Testis (tissue), 5 donors: ENCODE measurements around the gene CGAS. TPM values are rescaled to one million over a fixed set of nuclear protein-coding genes. Genes with fewer than 3 reads are reported as not detected.

Experiments
- DNase-seq: peaks from one replicate; pipeline ENCODE4 v3.0.0-alpha.2; 2019
- H3K27ac ChIP-seq, 2 donors: fragments of 200-600 bp; sonication (generic); one replicate each; pipeline ENCODE4 v1.5.1; 2019
- H3K27me3 ChIP-seq: fragments of 200-600 bp; sonication (generic); one replicate; pipeline ENCODE4 v1.5.1; 2019
- H3K36me3 ChIP-seq: fragments of 200-600 bp; sonication (generic); one replicate; pipeline ENCODE4 v1.5.1; 2017; ENCODE audit warnings: low read depth; ENCODE audit errors: missing control alignments
- H3K4me1 ChIP-seq: fragments of 200-600 bp; sonication (generic); one replicate; pipeline ENCODE4 v1.5.1; 2019
- H3K4me3 ChIP-seq, 2 donors: fragments of 200-600 bp; sonication (generic); one replicate each; pipeline ENCODE4 v1.5.1; 2017 to 2019
- H3K9me3 ChIP-seq: fragments of 200-600 bp; sonication (generic); one replicate; pipeline ENCODE4 v1.5.1; 2017
- POLR2A ChIP-seq: fragments of 450-650 bp; IDR thresholded peaks from one replicate; pipeline ENCODE4 v1.6.1; 2017; ENCODE audit warnings: antibody characterized with exemption, mild to moderate bottlenecking, moderate library complexity
- WGBS, 2 donors: methylation state at CpG; one replicate each; pipeline ENCODE4 v1.1.5; 2018; 5-methylcytosine and 5-hydroxymethylcytosine counted together
- intact Hi-C: fragments of 100-400 bp; cut with DNase I; formaldehyde crosslinking; loops from one replicate; pipeline ENCODE4 v1.15.1; 2023; ENCODE audit warnings: low total_unique reads
- long read RNA-seq, 2 donors: transcript quantifications; one replicate each; lab custom pipeline, GENCODE V29; 2026
- polyA plus RNA-seq: library from polyadenylated mRNA; stranded (reverse); fragments of 350-450 nt; fragmentation: Illumina TruSeq; extraction: RNeasy Lipid Tissue Mini Kit (QIAGEN cat#74804); gene quantifications from one replicate; pipeline ENCODE4 v1.2.3, GENCODE V29; 2014; ENCODE audit warnings: low read depth, low replicate concordance; ENCODE audit not compliant: insufficient read depth
- total RNA-seq, 2 donors: library from RNA; depleted of rRNA; stranded (reverse); fragments of >200 nt; gene quantifications; one replicate each; pipeline ENCODE4 v1.2.3, GENCODE V29; 2016
- TF ChIP-seq, protein P1 (sequence below), 3 experiments: fragments of 450-650 bp in 2 of 3; fragments of 200-600 bp in 1 of 3; sonication (generic) in 1 of 3; IDR thresholded peaks; one replicate each; pipeline ENCODE4 v1.5.1; 2016 to 2019; ENCODE audit warnings: antibody characterized with exemption in 3 of 3, mild to moderate bottlenecking in 2 of 3, moderate library complexity in 1 of 3

Gene CGAS
- 1 to 10 TPM; 1.9 to 2.4 TPM for total RNA-seq
- 0.58 TPM for polyA plus RNA-seq
- long read RNA-seq, donor 1, partial matches to known transcripts = 5 of 13 reads
- long read RNA-seq, donor 1, other reads (novel, unspliced or antisense) = 5 of 13 reads
- long read RNA-seq, donor 2, partial matches to known transcripts = 0 of 1 reads
- long read RNA-seq, donor 2, other reads (novel, unspliced or antisense) = 0 of 1 reads

DNA sequence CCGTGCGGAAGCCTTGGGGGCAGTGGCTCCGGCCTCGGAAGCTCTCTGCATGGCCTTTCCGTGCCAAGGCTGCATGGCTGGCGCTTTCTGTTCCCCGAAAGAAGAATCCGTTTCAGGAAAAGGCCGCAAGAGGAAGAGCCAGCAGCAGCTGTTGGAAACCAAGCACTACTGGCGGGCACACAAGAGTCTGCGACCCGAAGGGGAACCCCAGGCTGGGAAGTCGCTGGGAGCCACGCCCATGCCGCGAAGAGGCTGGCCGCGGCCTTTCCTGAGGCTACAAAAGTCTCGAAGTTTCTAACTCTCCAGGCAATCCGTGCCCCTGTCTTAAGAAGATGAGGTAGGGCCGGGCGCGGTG, at the start of gene CGAS:
Gene CGAS, minus strand, starts transcription at position 191 of the 355 bp plus-strand sequence. Its CDS starts 116 bp downstream, at position 75.
- H3K27ac ChIP-seq = peak within 1 kb of the TSS; percentile 75 to 81
- no peaks in the 10 kb centered on the region for H3K27me3 ChIP-seq
- TF ChIP-seq, protein P1, sequence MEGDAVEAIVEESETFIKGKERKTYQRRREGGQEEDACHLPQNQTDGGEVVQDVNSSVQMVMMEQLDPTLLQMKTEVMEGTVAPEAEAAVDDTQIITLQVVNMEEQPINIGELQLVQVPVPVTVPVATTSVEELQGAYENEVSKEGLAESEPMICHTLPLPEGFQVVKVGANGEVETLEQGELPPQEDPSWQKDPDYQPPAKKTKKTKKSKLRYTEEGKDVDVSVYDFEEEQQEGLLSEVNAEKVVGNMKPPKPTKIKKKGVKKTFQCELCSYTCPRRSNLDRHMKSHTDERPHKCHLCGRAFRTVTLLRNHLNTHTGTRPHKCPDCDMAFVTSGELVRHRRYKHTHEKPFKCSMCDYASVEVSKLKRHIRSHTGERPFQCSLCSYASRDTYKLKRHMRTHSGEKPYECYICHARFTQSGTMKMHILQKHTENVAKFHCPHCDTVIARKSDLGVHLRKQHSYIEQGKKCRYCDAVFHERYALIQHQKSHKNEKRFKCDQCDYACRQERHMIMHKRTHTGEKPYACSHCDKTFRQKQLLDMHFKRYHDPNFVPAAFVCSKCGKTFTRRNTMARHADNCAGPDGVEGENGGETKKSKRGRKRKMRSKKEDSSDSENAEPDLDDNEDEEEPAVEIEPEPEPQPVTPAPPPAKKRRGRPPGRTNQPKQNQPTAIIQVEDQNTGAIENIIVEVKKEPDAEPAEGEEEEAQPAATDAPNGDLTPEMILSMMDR (IDR thresholded peaks at IDR 0.05) = no peak
- TF ChIP-seq POLR2A = no peak
- WGBS, 2 donors = 9 to 14% methylated on average over 11 to 21 of the region's 23 CpGs
- intact Hi-C loops = no loop called here
- peak within 1 kb of the TSS; percentile 62 to 75 for H3K4me3 ChIP-seq
- DNase-seq = peak; percentile 69
- H3K36me3 ChIP-seq = no peaks in the 10 kb centered on the region
- no peaks in the 10 kb centered on the region for H3K4me1 ChIP-seq
- H3K9me3 ChIP-seq = no peaks in the 10 kb centered on the region

DNA sequence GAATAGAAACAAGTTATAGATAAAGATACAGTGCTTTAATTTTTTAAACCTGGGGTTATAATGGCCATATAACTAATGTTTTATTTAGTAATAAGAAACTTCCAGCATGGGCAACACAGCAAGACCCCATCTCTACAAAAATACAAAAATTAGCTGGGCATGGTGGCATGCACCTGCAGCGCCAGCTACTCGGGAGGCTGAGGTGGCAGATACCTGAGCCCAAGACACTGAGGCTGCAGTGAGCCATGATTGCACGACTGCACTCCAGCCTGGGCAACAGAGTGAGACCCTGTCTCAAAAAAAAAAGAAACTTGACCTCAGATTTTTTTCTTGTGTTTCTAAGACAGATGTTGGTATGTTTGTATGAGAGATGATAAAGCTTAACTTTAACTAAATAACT, 45.8 kb upstream of the CGAS start:
- Histone ChIP-seq H3K27me3 (no peaks in the 10 kb centered on the region), H3K36me3 (no peaks in the 10 kb centered on the region), H3K4me3 (no peak overlapping the region), H3K9me3 (no peaks in the 10 kb centered on the region), H3K27ac (no peak overlapping the region), H3K4me1 (no peaks in the 10 kb centered on the region)
- intact Hi-C loops = no loop called here
- TF ChIP-seq, protein P1 (IDR thresholded peaks at IDR 0.05) = no peak
- no peak for TF ChIP-seq POLR2A
- WGBS, 2 donors = 96 to 97% methylated on average over 3 of the region's 3 CpGs
- DNase-seq = no peak

DNA sequence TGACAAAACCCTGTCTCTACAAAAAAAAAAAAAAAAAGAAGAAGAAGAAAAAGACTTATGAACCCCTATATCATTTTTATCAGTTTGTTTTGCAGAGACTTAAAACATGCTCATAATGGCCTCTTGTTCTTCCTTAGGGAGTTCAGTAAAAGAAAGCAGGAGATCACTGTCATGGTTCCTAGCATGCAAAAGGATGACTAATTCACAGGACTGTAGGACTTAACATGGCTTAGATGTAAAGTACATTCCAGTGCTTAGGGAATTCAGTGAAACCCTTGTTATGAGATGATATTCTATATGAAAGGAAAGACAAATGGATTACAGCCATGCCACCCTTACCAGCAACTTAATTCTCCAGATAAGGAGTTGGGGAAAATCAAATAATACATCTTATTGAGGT, 39.3 kb upstream of the CGAS start:
- intact Hi-C loops = no loop called here
- DNase-seq = no peak
- H3K27ac ChIP-seq = no peak overlapping the region
- H3K9me3 ChIP-seq = no peaks in the 10 kb centered on the region
- H3K4me3 ChIP-seq = no peak overlapping the region
- no peak for TF ChIP-seq POLR2A
- TF ChIP-seq, protein P1 (IDR thresholded peaks at IDR 0.05) = no peak
- no peaks in the 10 kb centered on the region for H3K4me1 ChIP-seq
- no peaks in the 10 kb centered on the region for H3K36me3 ChIP-seq
- no peaks in the 10 kb centered on the region for H3K27me3 ChIP-seq

DNA sequence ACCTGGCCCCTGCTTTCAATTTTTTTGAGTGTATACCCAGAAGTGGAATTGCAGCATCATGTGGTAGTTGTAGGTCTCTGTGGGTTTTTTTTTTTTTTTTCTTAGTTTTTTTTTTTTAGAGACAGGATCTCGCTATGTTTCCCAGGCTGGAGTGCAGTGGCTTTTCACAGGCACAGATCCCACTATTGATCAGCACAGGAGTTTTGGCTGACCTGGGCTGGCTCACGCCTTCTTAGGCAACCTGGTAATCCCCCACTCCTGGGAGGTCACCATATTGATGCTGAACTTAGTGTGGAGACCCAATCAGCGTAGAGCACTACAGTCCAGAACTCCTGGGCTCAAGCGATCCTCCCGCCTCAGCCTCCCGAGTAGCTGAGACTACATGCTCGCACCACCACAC, 35.4 kb upstream of the CGAS start:
- Histone ChIP-seq H3K27ac (no peak overlapping the region), H3K27me3 (no peaks in the 10 kb centered on the region), H3K9me3 (no peaks in the 10 kb centered on the region), H3K36me3 (no peaks in the 10 kb centered on the region), H3K4me3 (no peak overlapping the region), H3K4me1 (no peaks in the 10 kb centered on the region)
- intact Hi-C loops = no loop called here
- WGBS, 2 donors = 89 to 96% methylated on average over 7 of the region's 7 CpGs
- TF ChIP-seq, protein P1 (IDR thresholded peaks at IDR 0.05) = no peak
- no peak for TF ChIP-seq POLR2A
- no peak for DNase-seq

DNA sequence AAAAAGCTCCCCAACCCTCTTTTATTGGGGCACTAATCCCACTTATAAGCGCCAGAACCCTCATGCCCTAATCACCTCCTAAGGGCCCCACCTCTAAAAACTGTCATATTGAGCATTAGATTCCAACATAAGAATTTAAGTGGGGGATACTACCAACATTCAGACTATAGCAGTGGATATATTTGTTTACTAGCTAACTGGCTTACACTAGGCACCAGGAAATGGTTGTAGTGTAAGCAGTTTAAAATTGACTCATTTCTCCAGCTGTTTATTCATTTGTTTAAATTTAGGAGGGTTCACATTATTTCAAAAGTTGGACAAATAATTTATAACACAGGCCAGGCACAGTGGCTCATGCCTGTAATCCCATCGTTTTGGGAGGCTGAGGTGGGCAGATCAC, 32.3 kb upstream of the CGAS start:
- intact Hi-C loops = no loop called here
- Histone ChIP-seq H3K27me3 (no peaks in the 10 kb centered on the region), H3K9me3 (no peaks in the 10 kb centered on the region), H3K27ac (no peak overlapping the region), H3K4me3 (no peak overlapping the region), H3K4me1 (no peaks in the 10 kb centered on the region), H3K36me3 (no peaks in the 10 kb centered on the region)
- WGBS, 2 donors = 84 to 94% methylated on average over 2 of the region's 2 CpGs
- DNase-seq = no peak
- no peak for TF ChIP-seq POLR2A
- TF ChIP-seq, protein P1 (IDR thresholded peaks at IDR 0.05) = no peak
